GM18861 (cell line): Measurements from ENCODE around the gene DENND1C.

Experiments used
- ATAC-seq: cut with Tn5 transposase; IDR thresholded peaks from one replicate; pipeline ENCODE4 v1.9.1; 2021; ENCODE audit not compliant: unreplicated experiment

Gene DENND1C

DNA sequence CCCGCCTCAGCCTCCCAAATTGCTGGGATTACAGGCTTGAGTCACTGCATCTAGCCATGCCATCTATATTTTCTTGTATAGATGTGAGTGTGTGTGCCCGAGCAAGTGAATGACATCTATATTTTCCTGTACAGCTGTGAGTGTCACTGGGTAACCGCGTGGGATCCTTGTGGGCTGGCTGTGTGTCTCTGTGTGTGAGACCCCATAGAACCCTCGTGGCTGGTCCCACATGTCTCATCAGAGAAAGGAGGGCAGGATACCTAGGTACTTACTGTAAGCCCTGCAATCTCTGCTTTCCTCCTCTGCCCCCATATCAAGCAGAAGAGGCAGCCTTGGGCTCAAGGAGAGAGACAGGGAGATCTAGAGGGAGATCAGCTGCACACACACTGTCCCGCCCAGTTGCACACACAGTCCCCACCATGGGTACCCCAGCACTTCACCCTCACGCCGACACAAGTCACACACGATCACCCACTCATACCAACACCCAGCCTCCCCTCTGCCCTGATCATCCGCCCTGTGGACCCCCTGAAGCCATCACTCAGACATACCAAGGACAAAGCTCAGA lies 655 bp downstream of the DENND1C start:
- no peak for ATAC-seq

DNA sequence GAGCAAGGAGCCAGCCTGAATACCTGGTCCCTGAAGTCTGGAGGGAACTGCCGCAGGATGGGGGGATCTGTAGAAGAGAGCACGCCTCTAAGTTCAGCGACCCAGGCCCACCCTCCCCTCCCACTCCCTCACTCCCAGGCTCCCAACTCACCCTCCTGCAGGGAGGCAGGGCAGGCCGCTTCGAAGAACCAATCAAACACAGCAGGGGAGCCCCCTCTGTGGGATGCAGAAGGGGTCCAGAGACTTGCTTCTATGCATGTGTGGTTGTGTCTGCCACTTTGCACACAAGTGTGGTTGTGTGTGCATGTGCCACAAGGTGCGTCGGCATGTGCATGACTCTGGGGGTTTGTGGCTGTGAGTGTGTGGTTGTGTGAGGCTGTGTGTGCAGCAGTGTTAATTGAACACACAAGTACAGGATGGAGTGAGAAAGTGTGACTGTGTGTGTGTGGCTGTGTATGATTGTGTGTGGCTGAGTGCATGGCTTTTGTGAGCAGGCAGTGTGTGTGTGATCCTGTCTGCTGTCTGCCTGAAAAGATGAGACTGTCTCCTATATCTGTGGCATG lies 1.7 kb downstream of the DENND1C start:
- no peak for ATAC-seq

DNA sequence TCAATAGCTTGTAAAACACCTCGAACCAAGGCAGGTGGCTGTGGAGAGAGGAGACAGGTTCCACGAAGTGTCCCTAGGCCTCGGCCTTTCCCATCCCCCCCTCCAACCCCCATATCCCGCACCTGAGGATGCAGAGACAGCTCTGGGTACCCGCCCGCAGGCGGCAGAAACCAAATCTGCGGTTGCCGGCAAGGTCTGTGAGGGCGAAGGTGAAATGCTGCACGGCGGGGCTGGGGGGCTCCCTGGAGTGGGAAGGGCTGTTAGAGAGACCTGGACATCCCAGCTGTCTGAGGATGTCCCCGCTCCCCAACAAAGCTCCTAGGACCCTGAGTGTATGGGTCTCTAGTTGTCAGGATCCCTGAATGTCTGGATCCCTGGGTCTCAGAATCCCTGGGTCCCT lies 2.8 kb downstream of the DENND1C start:
- ATAC-seq, result no peak

DNA sequence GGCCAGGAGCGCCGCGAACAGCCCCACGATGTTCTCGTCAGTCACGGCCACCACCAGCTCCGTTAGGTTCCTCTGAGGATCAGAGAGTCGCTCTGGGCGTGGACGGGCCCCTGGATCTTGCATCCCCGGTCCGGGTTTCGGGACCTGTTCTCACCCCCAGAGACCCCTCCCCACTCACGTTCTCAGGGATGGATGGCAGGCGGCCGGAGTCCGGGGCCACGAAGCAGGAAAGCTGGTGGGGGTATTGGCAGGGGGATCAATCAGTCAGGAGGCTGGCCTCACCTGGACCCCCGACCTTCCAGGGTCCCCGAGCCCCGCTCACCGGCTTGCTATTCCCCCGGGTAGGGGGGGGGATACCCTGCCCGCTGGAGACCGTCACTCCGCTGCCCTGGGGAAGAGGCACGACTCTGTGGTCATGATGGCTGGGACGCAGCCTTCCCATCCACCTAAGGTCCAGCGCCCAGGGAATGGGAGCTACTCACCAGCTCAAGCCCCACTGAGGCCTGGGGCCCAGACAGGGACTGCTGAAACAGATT lies 4.6 kb downstream of the DENND1C start:
- ATAC-seq, result no peak

GRCh38 chr19:6476155-6476895 lies 5.3 kb downstream of the DENND1C start:
- ATAC-seq, result no peak

DNA sequence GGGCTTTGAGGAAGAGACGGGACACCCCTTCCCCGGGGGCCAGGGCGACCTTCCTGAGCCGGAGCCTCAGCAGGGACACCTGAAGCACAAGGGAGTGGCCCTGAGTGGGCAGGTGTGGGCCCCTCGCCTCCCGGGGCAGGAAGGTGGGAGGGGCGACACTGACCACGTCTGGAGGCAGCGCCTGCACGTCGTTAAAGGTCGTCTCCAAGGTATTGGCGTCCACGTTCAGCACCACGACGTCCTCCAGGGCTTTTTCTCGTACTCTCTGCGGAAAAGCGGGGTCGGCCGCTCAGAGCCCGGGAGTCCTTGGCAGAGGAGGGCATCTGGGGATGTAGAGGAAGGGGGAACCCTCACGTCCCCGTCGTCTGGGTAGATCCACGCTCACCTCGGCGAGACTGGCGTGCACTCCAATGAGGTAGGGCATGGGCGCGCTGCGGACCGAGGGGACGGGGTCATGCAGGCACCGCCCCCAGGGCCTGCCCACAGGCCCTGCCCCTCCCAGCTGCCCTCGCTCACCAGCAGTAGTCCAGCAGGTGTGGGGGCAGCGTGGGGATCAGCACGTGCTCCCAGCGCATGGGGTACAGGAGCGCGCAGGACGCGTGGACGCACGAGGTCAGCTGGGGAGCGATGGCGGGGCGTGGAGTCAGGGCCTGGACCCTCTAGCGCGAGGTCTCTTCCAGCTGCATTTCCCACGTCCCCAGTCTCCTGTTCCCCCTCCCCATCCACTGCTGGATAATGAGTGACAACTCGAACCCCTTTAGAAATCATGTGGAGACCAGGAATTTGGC lies 6.1 kb downstream of the DENND1C start:
- no peak for ATAC-seq

DNA sequence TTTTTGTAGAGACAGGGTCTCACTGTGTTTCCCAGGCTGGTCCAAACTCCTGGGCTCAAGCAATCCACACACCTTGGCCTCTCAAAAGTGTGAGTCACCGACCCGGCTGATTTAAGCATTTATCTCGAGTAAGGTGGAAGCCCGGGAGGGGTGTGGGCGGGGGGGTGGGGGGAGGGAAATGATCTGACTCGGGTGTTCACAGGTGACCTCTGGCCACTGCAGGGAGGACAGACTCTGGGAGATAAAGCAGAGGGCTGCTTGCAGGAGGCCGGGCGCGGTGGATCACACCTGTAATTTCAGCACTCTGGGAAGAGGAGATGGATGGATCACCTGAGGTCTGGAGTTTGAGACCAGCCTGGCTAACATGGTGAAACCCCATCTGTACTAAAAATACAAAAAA lies 7.9 kb downstream of the DENND1C start:
- no peak for ATAC-seq

DNA sequence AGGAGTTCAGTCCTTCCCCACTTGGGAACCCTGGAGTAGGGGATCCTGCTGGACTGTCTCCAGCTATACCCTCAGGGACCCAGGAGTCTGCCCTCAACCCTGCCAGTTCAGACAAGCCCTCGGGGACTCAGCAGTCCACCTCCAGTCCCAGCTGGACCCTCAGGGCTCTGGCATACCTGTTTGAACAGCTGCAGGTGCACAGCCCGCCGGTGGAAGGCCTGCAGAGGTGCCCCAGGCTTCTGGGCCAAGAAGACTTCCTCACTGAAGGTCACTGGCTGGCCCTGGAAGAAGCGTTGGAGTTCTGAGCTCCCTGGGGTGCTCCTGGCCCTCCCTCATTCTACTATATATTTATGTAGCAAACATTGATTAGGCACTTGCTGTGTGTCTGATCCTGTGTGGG lies 8.9 kb downstream of the DENND1C start:
- no peak for ATAC-seq

- ATAC-seq, result no peak
Measured at GRCh38 chr19:6471076-6471475, 10.5 kb downstream of the DENND1C start.

- ATAC-seq, result no peak
Measured at GRCh38 chr19:6470173-6470572, 11.4 kb downstream of the DENND1C start.

- ATAC-seq, result no peak
Measured at GRCh38 chr19:6467384-6467783, 14.2 kb downstream of the DENND1C start.

DNA sequence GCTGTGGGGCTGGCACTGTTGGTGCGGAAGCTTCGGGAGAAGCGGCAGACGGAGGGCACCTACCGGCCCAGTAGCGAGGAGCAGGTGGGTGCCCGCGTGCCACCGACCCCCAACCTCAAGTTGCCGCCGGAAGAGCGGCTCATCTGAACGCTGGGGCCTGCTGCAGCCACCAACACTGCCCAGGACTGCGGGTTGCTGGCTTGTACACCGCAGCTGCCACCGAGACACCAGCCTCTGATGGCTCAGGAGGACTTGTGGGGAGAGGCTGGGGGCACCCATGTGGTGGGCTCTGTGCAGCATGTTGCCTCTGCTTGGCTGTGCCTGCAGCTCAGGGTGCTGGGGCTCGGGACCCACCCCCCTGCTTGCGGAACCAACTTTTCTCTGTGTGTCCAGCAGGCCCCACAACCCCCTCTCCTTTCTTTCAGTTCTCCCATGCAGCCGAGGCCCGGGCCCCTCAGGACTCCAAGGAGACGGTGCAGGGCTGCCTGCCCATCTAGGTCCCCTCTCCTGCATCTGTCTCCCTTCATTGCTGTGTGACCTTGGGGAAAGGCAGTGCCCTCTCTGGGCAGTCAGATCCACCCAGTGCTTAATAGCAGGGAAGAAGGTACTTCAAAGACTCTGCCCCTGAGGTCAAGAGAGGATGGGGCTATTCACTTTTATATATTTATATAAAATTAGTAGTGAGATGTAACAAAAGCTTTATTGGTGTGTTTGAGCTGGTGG lies 14.9 kb downstream of the DENND1C start:
- no peak for ATAC-seq

DNA sequence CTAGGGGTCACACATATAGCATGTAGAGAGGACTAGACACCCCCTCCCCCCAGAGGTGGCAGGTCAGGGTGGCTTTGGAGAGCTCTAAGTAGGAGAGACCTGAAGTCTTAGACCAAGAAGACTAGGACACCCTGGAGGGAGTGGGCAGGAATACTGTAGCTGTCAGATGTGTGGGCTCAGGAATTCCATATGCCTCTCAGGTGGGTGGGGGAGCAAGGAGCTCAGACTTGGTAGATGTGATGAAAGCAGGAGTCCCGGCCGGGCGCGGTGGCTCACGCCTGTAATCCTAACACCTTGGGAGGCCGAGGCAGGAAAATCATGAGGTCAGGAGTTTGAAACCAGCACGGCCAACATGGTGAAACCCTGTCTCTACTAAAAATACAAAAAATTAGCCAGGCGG lies 15.9 kb downstream of the DENND1C start:
- no peak for ATAC-seq

GRCh38 chr19:6465006-6465405 lies 16.6 kb downstream of the DENND1C start:
- no peak for ATAC-seq

GRCh38 chr19:6464070-6464873 lies 17.3 kb downstream of the DENND1C start, which contains the start of gene CRB3:
CRB3 (plus strand) TSS chr19:6464271; CDS start chr19:6464702, 431 bp downstream.
- ATAC-seq, result no peak

GRCh38 chr19:6460099-6460884 lies 21.3 kb downstream of the DENND1C start:
- ATAC-seq, result peak; percentile 56

DNA sequence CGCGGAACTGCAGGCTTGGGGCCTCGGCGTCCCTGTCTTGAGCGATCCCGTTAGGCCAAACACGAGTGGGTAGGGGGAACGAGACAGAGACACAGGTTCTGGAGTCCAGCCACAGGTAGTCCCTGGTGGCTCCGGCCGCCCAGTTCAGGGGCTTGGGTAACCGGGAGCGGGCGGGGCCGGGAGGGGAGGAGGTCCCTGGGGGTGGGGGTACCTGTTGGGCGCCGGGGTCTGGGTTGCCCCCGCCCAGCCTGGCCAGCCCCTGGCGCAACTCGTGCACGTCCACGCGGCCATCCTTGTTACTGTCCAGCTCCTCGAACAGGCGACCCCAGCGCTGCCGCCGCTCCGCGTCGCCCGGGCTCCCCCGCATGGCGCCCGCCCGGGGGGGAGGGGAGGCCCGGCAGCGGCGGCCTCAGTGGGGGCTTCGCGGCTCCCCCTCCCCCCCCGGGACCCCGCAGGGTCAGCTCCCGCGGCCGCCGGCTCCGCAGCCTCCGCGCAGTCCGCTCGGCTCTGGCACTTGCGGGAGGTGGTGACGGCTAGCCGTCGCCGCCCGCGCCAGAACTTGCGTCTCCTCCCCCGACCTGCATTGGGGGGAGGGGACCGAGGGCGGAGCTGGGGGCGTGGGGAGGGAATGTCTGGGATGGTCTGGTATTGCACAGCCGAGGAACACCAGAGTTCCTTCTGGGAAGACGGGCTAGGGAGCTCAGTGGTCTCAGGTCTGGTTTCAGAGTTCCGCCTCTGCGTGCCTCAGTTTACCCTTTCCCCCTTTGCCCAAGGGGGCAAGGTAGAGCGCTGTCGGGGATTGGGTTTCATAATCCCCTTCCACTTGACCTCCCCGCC lies 22.1 kb downstream of the DENND1C start, which contains the start of gene SLC25A23:
TSS of gene SLC25A23 (minus strand) at position 531 of the 837 bp plus-strand sequence. CDS start at position 367, 164 bp downstream.
- no peak for ATAC-seq

DNA sequence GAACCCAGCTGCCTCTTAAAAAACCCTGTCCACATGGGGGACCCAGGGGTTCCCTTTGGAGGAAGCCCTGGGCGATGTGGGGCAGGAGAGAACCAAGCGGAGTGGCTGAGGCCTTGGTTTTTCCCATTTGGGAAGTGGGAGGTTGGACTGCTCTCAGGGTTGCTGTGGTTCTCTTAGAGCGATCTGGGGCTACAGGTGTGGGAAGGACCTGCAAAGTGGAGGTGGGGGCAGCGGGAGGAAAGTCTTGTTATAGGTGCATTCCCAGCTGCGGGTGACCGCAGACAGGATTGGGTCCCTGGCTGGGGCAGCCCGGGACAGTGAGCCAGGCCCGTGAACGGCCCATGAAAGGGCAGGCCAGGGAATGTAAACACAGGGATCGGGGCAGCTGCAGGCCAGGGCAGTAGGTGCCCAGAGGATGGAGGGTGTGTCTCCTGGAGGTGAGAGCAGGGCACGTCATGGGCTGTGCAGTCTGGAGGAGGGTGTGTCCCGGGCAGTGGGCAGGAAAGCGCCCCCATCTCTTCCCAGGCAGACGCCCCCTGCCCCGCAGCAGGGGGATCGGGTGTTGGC lies 22.8 kb downstream of the DENND1C start:
- ATAC-seq, result no peak
